ENCODE measurements around the gene ALKBH3.
A peak's percentile ranks its signal among the peaks of the same experiment; 100 is the strongest.

The ALKBH3 gene

DNA sequence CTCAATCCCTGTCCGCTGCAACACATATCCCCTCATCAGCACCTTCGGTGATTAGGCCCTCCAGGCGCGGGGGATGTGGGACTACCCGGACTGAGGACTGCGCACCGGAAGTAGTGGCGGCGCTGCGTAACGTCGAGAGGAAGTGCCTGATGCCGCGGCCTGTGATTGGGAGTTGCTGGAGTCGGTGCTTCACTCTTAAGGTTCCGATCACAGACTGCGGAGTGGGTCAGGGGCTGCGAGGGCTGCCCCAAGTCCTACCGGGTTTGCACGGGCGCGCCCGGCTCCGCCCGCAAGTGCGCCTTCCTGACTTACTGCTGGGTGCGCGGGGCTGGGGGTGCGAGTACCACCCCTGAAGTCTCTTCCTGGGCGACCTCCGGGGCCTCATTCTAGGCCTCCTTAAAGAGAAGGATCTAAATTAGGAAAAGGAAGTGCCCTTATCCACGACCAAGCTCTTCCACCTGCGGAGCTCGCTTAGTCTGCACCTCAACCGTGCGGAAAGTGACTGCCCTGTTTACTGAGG is at the start of gene ALKBH3:
TSS of gene ALKBH3 (plus strand) at position 192 of the 520 bp plus-strand sequence. CDS start 1,822 bp downstream, outside the sequence.
- DNase-seq (ENCODE audit: low read depth) = peak; percentile 50

DNA sequence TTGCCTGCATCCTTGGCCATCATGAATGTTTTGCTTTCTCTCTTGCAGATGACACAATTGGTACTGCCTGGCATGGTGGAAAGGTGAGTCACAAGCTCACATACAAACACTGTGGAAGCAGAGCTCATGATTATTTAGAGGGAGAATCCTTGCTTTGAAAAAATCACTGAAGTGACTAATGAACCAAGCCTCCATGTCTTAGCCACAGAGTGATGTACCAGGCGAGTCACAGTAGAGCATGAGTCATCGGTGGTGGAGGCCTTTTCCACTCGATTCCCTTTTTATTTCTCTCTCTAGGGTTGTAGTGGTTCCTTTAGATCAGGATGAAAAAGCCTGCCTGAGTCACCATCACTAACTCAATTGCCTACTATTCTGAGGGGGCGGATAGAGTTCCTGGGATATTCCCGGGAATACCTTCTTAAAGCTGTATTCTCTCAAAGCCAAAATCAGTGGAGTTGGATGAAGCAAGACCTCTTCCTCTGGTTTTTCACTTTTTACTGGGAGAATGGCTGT is 49.6 kb upstream of the ALKBH3 start:
- peak; percentile 100 for DNase-seq (ENCODE audit: low read depth)

GRCh38 chr11:43832536-43832935 is 48.1 kb upstream of the ALKBH3 start:
- DNase-seq (ENCODE audit: low read depth) = no peak

- DNase-seq (ENCODE audit: low read depth) = peak; percentile 27
Observed at GRCh38 chr11:43833657-43834073, 47.0 kb upstream of the ALKBH3 start.

- DNase-seq (ENCODE audit: low read depth) = no peak
Observed at GRCh38 chr11:43834286-43834685, 46.3 kb upstream of the ALKBH3 start.

GRCh38 chr11:43835104-43835503 is 45.5 kb upstream of the ALKBH3 start:
- no peak for DNase-seq (ENCODE audit: low read depth)

DNA sequence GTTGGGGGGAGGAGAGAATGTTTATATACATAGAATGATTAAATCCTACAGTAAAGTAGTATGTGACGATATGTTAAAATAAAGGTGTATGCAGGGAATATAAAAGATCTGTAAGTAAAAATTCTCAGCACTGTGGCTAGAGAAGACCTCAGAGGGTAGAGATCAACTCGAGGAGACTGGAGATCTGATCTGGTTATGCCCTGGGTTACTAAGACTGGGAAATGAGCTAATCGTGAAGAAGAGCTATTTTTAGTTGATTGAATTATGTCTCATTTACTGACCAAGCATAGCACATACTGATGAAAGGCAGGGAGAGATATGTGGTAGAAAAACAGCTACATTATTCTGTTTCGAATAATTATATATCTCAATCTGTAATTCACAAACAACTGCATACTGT is 42.8 kb upstream of the ALKBH3 start:
- DNase-seq (ENCODE audit: low read depth) = no peak

- DNase-seq (ENCODE audit: low read depth) = no peak
Observed at GRCh38 chr11:43842021-43842420, 38.6 kb upstream of the ALKBH3 start.

- DNase-seq (ENCODE audit: low read depth) = no peak
Observed at GRCh38 chr11:43845816-43846215, 34.8 kb upstream of the ALKBH3 start.

DNA sequence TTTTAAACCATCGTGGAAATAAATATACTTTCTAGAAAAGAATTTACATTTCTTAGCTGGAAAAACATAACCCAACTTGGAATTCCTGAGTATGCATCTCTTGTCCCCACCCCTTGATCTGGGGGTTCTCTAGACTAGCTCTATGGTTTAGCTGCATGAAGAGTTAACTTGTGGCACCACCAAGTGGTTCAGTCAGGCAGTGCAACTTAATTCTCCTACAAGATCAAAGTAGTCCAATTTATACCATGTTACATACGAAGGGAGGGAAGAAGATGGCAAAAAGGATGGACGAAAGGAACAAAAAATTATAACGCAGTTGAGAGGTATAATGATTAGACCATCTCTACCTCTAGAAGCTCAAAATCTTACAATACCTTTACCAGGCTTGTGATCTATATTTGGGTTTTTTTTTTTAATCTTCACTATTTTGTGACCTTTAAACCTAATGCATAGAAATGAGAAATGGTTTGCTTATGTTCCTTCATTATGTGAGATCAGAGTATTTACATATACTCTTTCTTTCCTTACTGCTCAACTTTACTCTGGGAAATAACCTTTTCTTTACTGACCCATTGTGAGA is 28.5 kb upstream of the ALKBH3 start:
- DNase-seq (ENCODE audit: low read depth) = no peak

- no peak for DNase-seq (ENCODE audit: low read depth)
Observed at GRCh38 chr11:43853781-43854180, 26.9 kb upstream of the ALKBH3 start.

DNA sequence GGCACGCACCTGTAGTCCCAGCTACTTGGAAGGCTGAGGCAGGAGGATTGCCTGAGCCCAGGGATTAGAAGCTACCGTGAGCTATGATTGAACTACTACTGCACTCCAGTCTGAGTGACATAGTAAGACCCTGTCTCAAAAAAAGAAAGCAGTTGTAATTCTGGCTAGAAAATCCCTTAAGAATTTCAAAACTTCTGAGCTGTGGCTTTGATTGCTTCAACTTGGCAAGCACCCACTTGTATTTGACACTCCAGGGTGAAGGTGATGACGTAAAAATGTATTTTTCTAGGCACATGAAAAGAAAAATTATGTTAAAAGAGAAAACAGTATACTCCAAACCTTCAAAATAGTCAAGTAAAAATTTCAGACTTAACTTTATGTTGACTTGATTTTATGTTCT is 23.6 kb upstream of the ALKBH3 start:
- no peak for DNase-seq (ENCODE audit: low read depth)

DNA sequence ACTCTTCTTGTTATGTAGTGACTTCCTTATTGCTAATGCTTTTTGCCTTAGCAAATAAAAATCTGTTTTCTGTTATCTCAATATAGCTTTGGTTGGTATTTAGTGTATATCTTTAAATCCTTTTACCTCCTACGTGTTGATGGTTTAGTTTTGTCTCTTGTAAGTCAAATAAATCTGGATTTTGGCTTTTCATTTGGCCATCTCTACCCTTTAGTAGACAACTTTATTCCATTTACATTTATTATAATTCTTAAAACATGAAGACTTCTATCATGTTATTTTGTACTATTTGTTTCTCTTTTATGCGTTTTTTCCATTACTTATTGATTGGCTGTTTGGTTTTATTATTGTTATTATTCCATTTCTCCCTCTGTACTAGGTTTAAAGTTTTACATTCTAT is 19.5 kb upstream of the ALKBH3 start:
- DNase-seq (ENCODE audit: low read depth) = no peak

- DNase-seq (ENCODE audit: low read depth) = no peak
Observed at GRCh38 chr11:43866520-43866919, 14.1 kb upstream of the ALKBH3 start.

DNA sequence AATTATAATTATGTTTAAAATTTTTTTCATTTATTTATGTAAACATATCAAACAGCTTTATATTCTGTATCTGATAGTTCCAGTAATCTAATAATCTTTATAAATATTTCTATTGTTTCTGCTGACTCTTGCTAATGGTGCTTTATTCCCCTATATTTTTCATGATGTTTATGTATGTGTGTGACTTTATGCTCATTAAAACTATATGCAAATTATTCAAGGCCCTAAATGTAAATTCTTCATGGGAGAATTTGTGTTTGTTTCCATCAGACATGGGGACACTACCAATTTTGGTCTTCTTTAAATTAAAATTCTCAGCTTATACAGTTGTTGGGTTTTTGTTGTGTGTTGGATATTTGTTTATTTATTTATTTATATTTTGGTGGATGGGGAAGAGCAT is 13.7 kb upstream of the ALKBH3 start:
- DNase-seq (ENCODE audit: low read depth) = no peak

- DNase-seq (ENCODE audit: low read depth) = peak; percentile 59
Observed at GRCh38 chr11:43868852-43869567, 11.6 kb upstream of the ALKBH3 start.

DNA sequence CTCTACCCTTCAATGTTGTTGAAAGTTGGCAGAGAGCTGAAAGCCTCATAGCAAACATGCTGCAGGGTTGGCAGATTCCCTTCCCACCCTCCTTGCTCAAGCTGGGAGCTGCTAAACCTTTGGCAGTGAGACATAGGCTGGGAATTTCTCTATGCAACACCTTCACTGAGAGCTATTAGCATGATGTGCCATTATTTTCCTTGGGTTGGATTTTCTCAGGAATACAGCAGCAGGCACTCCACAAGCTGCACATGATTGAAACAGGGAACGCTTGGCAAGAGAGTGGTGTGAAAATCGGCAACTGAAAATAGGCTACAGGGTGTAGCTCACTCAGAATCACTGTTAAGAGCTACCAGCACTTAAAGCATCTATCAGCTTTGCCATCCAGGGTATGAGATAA is 9.6 kb upstream of the ALKBH3 start:
- DNase-seq (ENCODE audit: low read depth) = no peak

DNA sequence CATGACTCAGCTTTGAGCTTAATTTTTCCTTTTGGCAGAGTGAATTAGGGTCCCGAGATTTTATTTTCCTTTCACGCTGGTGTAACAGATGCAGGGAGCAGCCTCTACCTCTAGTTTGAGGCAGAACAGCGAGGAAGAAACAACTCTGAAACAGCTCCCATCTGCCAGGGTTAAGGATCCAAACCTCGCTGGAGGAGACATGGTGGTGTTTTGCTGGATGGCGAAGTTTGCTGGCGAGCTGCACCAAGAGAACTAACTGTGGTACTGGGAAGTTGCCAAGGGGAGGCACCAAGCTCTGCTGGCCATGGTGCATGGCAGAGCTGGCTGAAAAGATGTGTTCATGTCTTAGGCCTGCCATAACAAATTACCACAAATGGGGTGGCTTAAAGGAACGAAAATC is 7.6 kb upstream of the ALKBH3 start:
- no peak for DNase-seq (ENCODE audit: low read depth)

DNA sequence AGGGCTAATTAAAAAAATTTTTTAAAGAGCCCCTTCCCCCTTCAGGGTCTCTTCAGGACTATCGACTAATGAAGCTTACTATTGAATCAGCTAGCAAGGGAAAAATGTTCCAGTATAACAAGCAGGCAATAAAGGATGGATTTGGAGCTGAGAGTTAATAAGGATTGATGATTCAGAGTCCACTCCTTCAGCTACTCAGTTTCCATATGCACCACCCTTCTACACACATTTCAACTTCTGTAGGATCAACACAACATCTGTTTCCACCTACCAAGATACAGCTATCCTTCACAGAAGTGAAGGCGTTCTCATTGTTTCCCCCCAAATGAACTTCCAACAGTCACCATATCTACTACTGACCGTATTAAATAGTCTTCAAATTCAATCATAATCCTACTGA is 6.6 kb upstream of the ALKBH3 start:
- no peak for DNase-seq (ENCODE audit: low read depth)

- DNase-seq (ENCODE audit: low read depth) = no peak
Observed at GRCh38 chr11:43874738-43875137, 5.9 kb upstream of the ALKBH3 start.

GRCh38 chr11:43879789-43880639 is 617 bp upstream of the ALKBH3 start:
- DNase-seq (ENCODE audit: low read depth) = no peak

DNA sequence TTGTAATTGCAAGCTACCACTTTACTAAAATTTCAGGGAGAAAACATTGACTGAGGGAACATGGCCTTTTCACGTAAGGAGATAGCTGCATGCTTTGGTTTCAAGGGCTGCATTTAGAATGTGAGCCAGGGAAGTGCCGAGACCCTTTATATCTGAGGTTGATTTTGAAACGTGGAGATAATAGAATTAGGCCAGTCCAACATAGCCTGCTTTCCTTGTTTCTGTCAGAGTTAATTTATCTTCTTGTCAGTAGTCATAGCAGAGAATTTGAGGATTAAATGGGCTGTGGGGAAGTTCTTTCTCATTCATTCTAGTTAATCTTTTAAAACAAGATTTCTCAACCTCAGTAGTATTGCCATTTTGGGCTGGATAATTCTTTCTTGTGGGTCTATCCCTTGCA is 12.2 kb downstream of the ALKBH3 start:
- DNase-seq (ENCODE audit: low read depth) = no peak

DNA sequence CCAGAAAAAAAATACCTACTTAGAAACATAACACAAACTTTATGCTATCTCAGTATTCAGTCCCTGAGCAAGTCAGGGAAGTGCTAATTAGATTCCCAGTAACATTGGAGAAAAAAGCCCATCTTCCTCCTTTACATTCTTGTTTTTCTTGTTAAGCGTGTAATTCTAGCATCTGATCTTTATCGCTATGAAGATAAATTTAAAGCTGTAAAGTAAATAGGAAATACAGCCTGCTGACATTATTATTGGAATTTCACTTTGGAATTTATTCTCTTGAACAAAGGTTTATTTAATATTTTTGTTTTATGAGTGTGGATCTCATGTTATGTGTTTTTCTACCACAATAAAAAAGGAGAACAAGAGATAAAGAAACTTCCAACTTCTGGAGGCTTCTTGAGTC is 13.9 kb downstream of the ALKBH3 start:
- no peak for DNase-seq (ENCODE audit: low read depth)
